ENCODE measurements around the gene EDEM2.
"Not testable (repeated sequence)": the region's sequence is repeated elsewhere in the genome, so short reads cannot be mapped to it uniquely, and the experiment has no call there.

EDEM2 gene

GRCh38 chr20:35167787-35168186, 20.7 kb upstream of the EDEM2 start:
- Histone ChIP-seq H3K9me3 (ENCODE audit: insufficient read depth, low read depth, low read length) (no peaks in the 10 kb centered on the region), H3K4me1 (ENCODE audit: control insufficient read depth in 1 of 2, insufficient read depth in 2 of 2, low read length in 2 of 2) (peaks cover 4% of the 10 kb centered on the region in 2 experiments), H2AFZ (ENCODE audit: insufficient read depth, low read length, poor library complexity) (no peak overlapping the region), H3K9ac (ENCODE audit: low read length) (no peak overlapping the region), H3K23ac (ENCODE audit: low read length) (no peak overlapping the region), H3K4me3 (ENCODE audit: low read depth, low read length) (no peak overlapping the region), H3K27ac (ENCODE audit: low read depth, low read length) (no peak overlapping the region), H3K18ac (ENCODE audit: low read length) (no peak overlapping the region), H2BK12ac (ENCODE audit: low read length) (no peak overlapping the region), H3K4ac (ENCODE audit: low read depth, low read length) (no peak overlapping the region), H3K79me2 (ENCODE audit: control insufficient read depth, insufficient read depth, low read length, poor library complexity) (no peaks in the 10 kb centered on the region), H3K27me3 (ENCODE audit: insufficient read depth, low read length) (no peaks in the 10 kb centered on the region), H4K8ac (ENCODE audit: low read depth, low read length) (no peak overlapping the region), H2BK120ac (ENCODE audit: insufficient read depth, low read length, poor library complexity) (no peak overlapping the region), H2BK5ac (ENCODE audit: low read depth, low read length, poor library complexity) (no peak overlapping the region), H3K4me2 (ENCODE audit: low read length) (no peak overlapping the region), H4K91ac (ENCODE audit: low read depth, low read length) (no peak overlapping the region), H3K14ac (ENCODE audit: low read length) (no peak overlapping the region), H4K12ac (ENCODE audit: low read depth, low read length) (no peak overlapping the region), H3K36me3 (ENCODE audit: control insufficient read depth in 1 of 2, insufficient read depth in 2 of 2, low read length in 2 of 2) (no peaks in the 10 kb centered on the region), H3K79me1 (ENCODE audit: low read length) (no peaks in the 10 kb centered on the region), H2AK5ac (ENCODE audit: low read length) (no peak overlapping the region)
- no peak for DNase-seq
- no CpG with 5 or more reads among the region's 1 CpG for WGBS (ENCODE audit: extremely low coverage, insufficient coverage, insufficient read length)

DNA sequence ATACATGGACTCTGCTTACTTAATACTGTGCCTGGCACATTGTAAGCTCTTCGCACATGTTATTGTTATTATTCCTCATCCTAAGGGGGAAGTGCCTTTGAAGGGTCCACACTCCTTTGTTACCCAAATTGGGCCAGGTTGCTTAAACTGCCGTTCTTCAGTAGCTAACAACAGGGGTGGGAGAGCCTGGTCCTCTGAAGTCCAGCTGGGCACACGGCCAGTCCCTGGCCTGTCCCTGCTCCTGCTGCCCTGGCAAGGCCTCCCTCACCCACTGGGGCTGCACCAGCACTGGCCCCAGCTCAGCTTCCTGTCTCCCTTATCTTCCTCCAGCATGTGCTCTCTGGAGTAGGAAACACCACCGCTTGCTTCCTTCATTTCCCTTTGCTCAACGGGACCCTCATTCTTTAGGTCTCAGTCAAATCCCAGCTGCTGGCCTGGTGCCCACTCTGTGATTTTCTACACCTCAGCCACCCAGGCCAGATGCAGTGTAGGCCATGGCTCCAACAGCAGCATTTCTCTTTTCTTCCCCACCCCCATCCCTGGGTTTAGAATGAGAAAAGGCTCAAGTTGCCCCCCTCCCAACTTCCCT, 19.2 kb upstream of the EDEM2 start:
- DNase-seq: no peak
- H2BK120ac ChIP-seq (ENCODE audit: insufficient read depth, low read length, poor library complexity): no peak overlapping the region
- no peak overlapping the region for H3K4me2 ChIP-seq (ENCODE audit: low read length)
- H3K4me3 ChIP-seq (ENCODE audit: low read depth, low read length): peak overlapping the region; percentile 8
- WGBS (ENCODE audit: extremely low coverage, insufficient coverage, insufficient read length): no CpG with 5 or more reads among the region's 5 CpGs
- H4K91ac ChIP-seq (ENCODE audit: low read depth, low read length): no peak overlapping the region
- H3K36me3 ChIP-seq (ENCODE audit: control insufficient read depth in 1 of 2, insufficient read depth in 2 of 2, low read length in 2 of 2): no peaks in the 10 kb centered on the region
- no peaks in the 10 kb centered on the region for H3K4me1 ChIP-seq (ENCODE audit: control insufficient read depth in 1 of 2, insufficient read depth in 2 of 2, low read length in 2 of 2)
- H3K9me3 ChIP-seq (ENCODE audit: insufficient read depth, low read depth, low read length): no peaks in the 10 kb centered on the region
- H2AFZ ChIP-seq (ENCODE audit: insufficient read depth, low read length, poor library complexity): no peak overlapping the region
- no peak overlapping the region for H3K27ac ChIP-seq (ENCODE audit: low read depth, low read length)
- H3K23ac ChIP-seq (ENCODE audit: low read length): no peak overlapping the region
- H4K12ac ChIP-seq (ENCODE audit: low read depth, low read length): no peak overlapping the region
- H3K27me3 ChIP-seq (ENCODE audit: insufficient read depth, low read length): no peaks in the 10 kb centered on the region
- H3K9ac ChIP-seq (ENCODE audit: low read length): no peak overlapping the region
- no peak overlapping the region for H3K4ac ChIP-seq (ENCODE audit: low read depth, low read length)
- no peak overlapping the region for H2BK12ac ChIP-seq (ENCODE audit: low read length)
- H3K79me1 ChIP-seq (ENCODE audit: low read length): no peaks in the 10 kb centered on the region
- no peak overlapping the region for H4K8ac ChIP-seq (ENCODE audit: low read depth, low read length)
- no peak overlapping the region for H3K14ac ChIP-seq (ENCODE audit: low read length)
- no peaks in the 10 kb centered on the region for H3K79me2 ChIP-seq (ENCODE audit: control insufficient read depth, insufficient read depth, low read length, poor library complexity)
- H3K18ac ChIP-seq (ENCODE audit: low read length): no peak overlapping the region
- no peak overlapping the region for H2AK5ac ChIP-seq (ENCODE audit: low read length)
- H2BK5ac ChIP-seq (ENCODE audit: low read depth, low read length, poor library complexity): no peak overlapping the region

GRCh38 chr20:35165221-35166185, 18.4 kb upstream of the EDEM2 start:
- no CpG with 5 or more reads among the region's 4 CpGs for WGBS (ENCODE audit: extremely low coverage, insufficient coverage, insufficient read length)
- no peak for DNase-seq

GRCh38 chr20:35164531-35164930, 17.4 kb upstream of the EDEM2 start:
- not testable (repeated sequence) for H3K4me2 ChIP-seq (ENCODE audit: low read length); H3K4me3 ChIP-seq (ENCODE audit: low read depth, low read length); H3K18ac ChIP-seq (ENCODE audit: low read length); H2BK120ac ChIP-seq (ENCODE audit: insufficient read depth, low read length, poor library complexity); H3K27me3 ChIP-seq (ENCODE audit: insufficient read depth, low read length); H2BK12ac ChIP-seq (ENCODE audit: low read length); H3K9ac ChIP-seq (ENCODE audit: low read length); H3K4me1 ChIP-seq (ENCODE audit: control insufficient read depth in 1 of 2, insufficient read depth in 2 of 2, low read length in 2 of 2); H3K23ac ChIP-seq (ENCODE audit: low read length); H3K36me3 ChIP-seq (ENCODE audit: control insufficient read depth in 1 of 2, insufficient read depth in 2 of 2, low read length in 2 of 2); H2AFZ ChIP-seq (ENCODE audit: insufficient read depth, low read length, poor library complexity); H4K91ac ChIP-seq (ENCODE audit: low read depth, low read length); H4K12ac ChIP-seq (ENCODE audit: low read depth, low read length); H3K79me1 ChIP-seq (ENCODE audit: low read length); H3K79me2 ChIP-seq (ENCODE audit: control insufficient read depth, insufficient read depth, low read length, poor library complexity); DNase-seq; H3K14ac ChIP-seq (ENCODE audit: low read length); H2BK5ac ChIP-seq (ENCODE audit: low read depth, low read length, poor library complexity); H3K27ac ChIP-seq (ENCODE audit: low read depth, low read length); H3K4ac ChIP-seq (ENCODE audit: low read depth, low read length); H2AK5ac ChIP-seq (ENCODE audit: low read length); H4K8ac ChIP-seq (ENCODE audit: low read depth, low read length); H3K9me3 ChIP-seq (ENCODE audit: insufficient read depth, low read depth, low read length)

More at GRCh38 chr20:35165221-35166185, 18.4 kb upstream of the EDEM2 start:
- Histone ChIP-seq H4K8ac (ENCODE audit: low read depth, low read length) (no peak overlapping the region), H3K79me2 (ENCODE audit: control insufficient read depth, insufficient read depth, low read length, poor library complexity) (no peaks in the 10 kb centered on the region), H3K4ac (ENCODE audit: low read depth, low read length) (no peak overlapping the region), H2AK5ac (ENCODE audit: low read length) (no peak overlapping the region), H3K9ac (ENCODE audit: low read length) (no peak overlapping the region), H3K9me3 (ENCODE audit: insufficient read depth, low read depth, low read length) (no peaks in the 10 kb centered on the region), H3K23ac (ENCODE audit: low read length) (no peak overlapping the region), H2BK5ac (ENCODE audit: low read depth, low read length, poor library complexity) (no peak overlapping the region), H3K27me3 (ENCODE audit: insufficient read depth, low read length) (no peaks in the 10 kb centered on the region), H3K79me1 (ENCODE audit: low read length) (no peaks in the 10 kb centered on the region), H3K4me1 (ENCODE audit: control insufficient read depth in 1 of 2, insufficient read depth in 2 of 2, low read length in 2 of 2) (no peaks in the 10 kb centered on the region), H2BK12ac (ENCODE audit: low read length) (no peak overlapping the region), H3K27ac (ENCODE audit: low read depth, low read length) (no peak overlapping the region), H3K14ac (ENCODE audit: low read length) (no peak overlapping the region), H4K12ac (ENCODE audit: low read depth, low read length) (no peak overlapping the region), H4K91ac (ENCODE audit: low read depth, low read length) (no peak overlapping the region), H3K18ac (ENCODE audit: low read length) (no peak overlapping the region), H3K36me3 (ENCODE audit: control insufficient read depth in 1 of 2, insufficient read depth in 2 of 2, low read length in 2 of 2) (no peaks in the 10 kb centered on the region), H3K4me2 (ENCODE audit: low read length) (no peak overlapping the region), H3K4me3 (ENCODE audit: low read depth, low read length) (no peak overlapping the region), H2BK120ac (ENCODE audit: insufficient read depth, low read length, poor library complexity) (no peak overlapping the region), H2AFZ (ENCODE audit: insufficient read depth, low read length, poor library complexity) (no peak overlapping the region)

All from trophoblast cell (in vitro differentiated cells and primary cell).